Gastrocnemius medialis (tissue), 4 donors: ENCODE measurements around the gene ULBP3. TPM values are rescaled to one million over a fixed set of nuclear protein-coding genes. Genes with fewer than 3 reads are reported as not detected.
"Not testable (repeated sequence)": the region's sequence is repeated elsewhere in the genome, so short reads cannot be mapped to it uniquely, and the experiment has no call there.

Experiments
- ATAC-seq, 2 donors: fragments of 150-250 bp; one replicate each; pipeline ENCODE4 v1.9.1; 2016
- DNase-seq, 2 donors: peaks; one replicate each; pipeline ENCODE4 v3.0.0-alpha.2; 2019
- H3K27ac ChIP-seq, 4 donors: fragments of 200-600 bp; sonication (generic); 1 replicate in 1 of 4; 2 replicates in 3 of 4; pipeline ENCODE4 v1.5.1; 2016 to 2018; ENCODE audit warnings: mild to moderate bottlenecking in 2 of 4, moderate library complexity in 1 of 4
- H3K27me3 ChIP-seq, 3 donors: fragments of 200-600 bp; sonication (generic) in 2 of 3; 1 replicate in 1 of 3; 2 replicates in 2 of 3; pipeline versions ENCODE4 v1.5.1 to v1.6.0; 2016 to 2019; ENCODE audit warnings: mild to moderate bottlenecking in 1 of 3, moderate library complexity in 1 of 3
- H3K36me3 ChIP-seq, 2 donors: fragments of 200-600 bp; sonication (generic) in 1 of 2; one replicate each; pipeline ENCODE4 v1.5.1; 2017 to 2018
- H3K4me1 ChIP-seq, 2 donors: fragments of 200-600 bp; sonication (generic) in 1 of 2; one replicate each; pipeline ENCODE4 v1.5.1; 2016 to 2017; ENCODE audit warnings: mild to moderate bottlenecking in 2 of 2
- H3K4me3 ChIP-seq, 4 donors: fragments of 200-600 bp; sonication (generic) in 3 of 4; 1 replicate in 1 of 4; 2 replicates in 3 of 4; pipeline ENCODE4 v1.5.1; 2016 to 2019; ENCODE audit warnings: mild to moderate bottlenecking in 2 of 4
- H3K9me3 ChIP-seq, 3 donors: fragments of 200-600 bp; sonication (generic) in 2 of 3; 1 replicate in 1 of 3; 2 replicates in 2 of 3; pipeline ENCODE4 v1.5.1; 2016 to 2019
- in situ Hi-C, 4 donors: fragments of 200-750 bp; cut with MboI; loops; one replicate each; pipeline versions ENCODE4 v1.15.0 to v1.8.0; 2017; ENCODE audit warnings: low sequenced_read_pairs in 4 of 4
- intact Hi-C: fragments of 100-400 bp; cut with DNase I; formaldehyde crosslinking; loops from one replicate; pipeline ENCODE4 v1.15.1; 2023; ENCODE audit warnings: low total_unique reads
- total RNA-seq, 4 donors: library from RNA; depleted of rRNA; stranded (reverse); fragments of >200 nt; gene quantifications; one replicate each; pipeline versions ENCODE4 v1.1.0 to v1.2.3, GENCODE V29; 2016

ULBP3 gene
- total RNA-seq, 4 donors from 2014 or later, result 1.1 TPM; not detected in 3

DNA sequence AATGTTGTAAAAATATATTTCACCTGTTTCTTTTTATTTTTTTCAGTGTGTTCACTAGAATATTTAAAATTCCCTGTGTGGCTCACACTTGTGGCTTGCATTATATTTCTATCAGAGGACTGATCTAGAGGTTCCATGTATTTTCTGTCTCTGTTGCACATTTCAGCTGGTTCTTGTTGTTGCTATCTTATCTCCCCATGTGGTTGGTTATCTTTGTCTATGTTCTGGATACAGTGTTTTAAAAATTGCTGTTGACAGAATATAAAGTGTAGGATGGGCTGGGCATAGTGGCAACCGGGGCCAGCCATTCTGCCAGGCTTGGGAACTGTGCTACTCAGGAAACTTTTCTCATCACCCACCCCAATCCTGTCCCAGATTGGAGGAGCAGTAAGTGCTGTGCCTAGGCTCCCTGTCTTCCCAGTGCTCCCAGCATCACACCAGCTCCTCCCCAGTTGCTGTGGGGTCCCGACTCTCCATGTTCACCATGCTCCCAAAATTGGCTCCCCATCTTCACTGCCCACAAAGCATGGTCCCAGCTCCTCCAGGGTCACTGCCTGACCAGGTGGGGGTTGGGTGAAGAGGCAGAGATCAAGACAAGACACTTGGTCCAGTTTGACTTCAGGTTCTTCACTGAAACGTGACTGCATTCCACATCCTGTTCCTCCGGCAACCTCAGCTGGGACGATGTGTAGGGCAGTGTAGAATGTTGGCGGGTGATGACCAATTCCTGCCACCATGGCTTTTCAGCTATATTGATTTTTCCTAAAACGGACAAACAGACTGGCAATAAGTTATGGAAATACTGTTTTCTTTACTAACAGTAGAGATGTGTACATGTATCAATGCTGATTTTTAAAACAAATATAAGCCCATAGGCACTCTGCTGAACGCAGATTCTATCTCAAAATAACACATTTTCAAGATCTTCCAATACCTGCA lies 55.8 kb downstream of the ULBP3 start:
- H3K9me3 ChIP-seq, ATAC-seq, H3K36me3 ChIP-seq, H3K27ac ChIP-seq, intact Hi-C loops, H3K4me1 ChIP-seq, DNase-seq, H3K4me3 ChIP-seq: not testable (repeated sequence)
- in situ Hi-C loops, result loop anchor here in 2 of 4 donors (10.0 to 25.0 kb wide), 2 partner anchors 176 to 178 kb away; no protein-coding TSS in a partner anchor
- peaks cover 44 to 60% (median 58%) of the 10 kb centered on the region in 3 donors for H3K27me3 ChIP-seq

Other genes starting within 250 kb of the ULBP3 start
- 10 to 100 TPM in 1 of 4 donors, 1 to 10 TPM in 3; 5.5 to 19.8 (median 6.1) TPM for gene LRP11, start 204.8 kb downstream of the ULBP3 start, total RNA-seq
- 1 to 10 TPM in 1 of 4 donors, not detected in 3; 3.9 TPM for gene RAET1E, start 171.0 kb downstream of the ULBP3 start, total RNA-seq
- under 1 TPM in 1 of 4 donors, not detected in 3; 0.89 TPM for gene RAET1G, start 146.0 kb downstream of the ULBP3 start, total RNA-seq
- under 1 TPM in 2 of 4 donors, not detected in 2; 0.44 to 0.49 TPM for gene ULBP2, start 127.1 kb downstream of the ULBP3 start, total RNA-seq
- gene ULBP1, start 105.2 kb downstream of the ULBP3 start, total RNA-seq, result under 1 TPM in 1 of 4 donors, not detected in 3; 0.16 TPM
- gene RAET1L, start 43.6 kb downstream of the ULBP3 start, total RNA-seq, result not detected
- 10 to 100 TPM; 14.9 to 37.0 (median 21.7) TPM for gene PPP1R14C, start 73.9 kb upstream of the ULBP3 start, total RNA-seq